Muscle of leg (tissue), 16 donors: Measurements from ENCODE around the gene PLA2G4A. TPM values are rescaled to one million over a fixed set of nuclear protein-coding genes. Genes with fewer than 3 reads are reported as not detected.
A peak's percentile ranks its signal among the peaks of the same experiment; 100 is the strongest.

Source experiments
- DNase-seq: peaks from one replicate; pipeline ENCODE4 v3.0.0; 2013
- H3K27ac ChIP-seq: one replicate; pipeline ENCODE4 v1.5.1; 2013; ENCODE audit warnings: mild to moderate bottlenecking, low read length, control low read depth
- H3K27me3 ChIP-seq: one replicate; pipeline ENCODE4 v1.6.1; 2013; ENCODE audit warnings: low read length; ENCODE audit not compliant: control insufficient read depth, insufficient read depth
- H3K36me3 ChIP-seq: one replicate; pipeline ENCODE4 v1.6.1; 2013; ENCODE audit warnings: low read length; ENCODE audit not compliant: control insufficient read depth, insufficient read depth
- H3K4me1 ChIP-seq: one replicate; pipeline ENCODE4 v1.6.1; 2013; ENCODE audit warnings: low read length; ENCODE audit not compliant: control insufficient read depth, insufficient read depth
- H3K4me3 ChIP-seq: one replicate; pipeline ENCODE4 v1.5.1; 2013; ENCODE audit warnings: low read length, control low read depth
- H3K9me3 ChIP-seq: replicated peaks from 2 replicates; pipeline ENCODE4 v1.6.1; 2013; ENCODE audit warnings: low read depth, low read length; ENCODE audit not compliant: control insufficient read depth
- WGBS: methylation state at CpG from one replicate; pipeline ENCODE4 v1.1.5; 2013; ENCODE audit warnings: missing lambda C conversion rate; ENCODE audit not compliant: insufficient coverage; 5-methylcytosine and 5-hydroxymethylcytosine counted together
- long read RNA-seq, 11 donors: transcript quantifications; one replicate each; lab custom pipeline, GENCODE V29; 2026
- polyA plus RNA-seq, 8 donors: library from polyadenylated mRNA; unstranded; fragments of 120-200 nt; gene quantifications; one replicate each; pipeline versions ENCODE4 v1.2.1 to v1.2.3, GENCODE V29; 2013; ENCODE audit warnings: inconsistent platforms in 1 of 8, low replicate concordance in 1 of 8; ENCODE audit not compliant: insufficient read length in 8 of 8, insufficient read depth in 1 of 8
- total RNA-seq: library from RNA; stranded (reverse); fragments of 120-200 nt; gene quantifications from one replicate; pipeline ENCODE4 v1.2.4, GENCODE V29; 2013

The PLA2G4A gene
- 7.1 TPM for total RNA-seq
- polyA plus RNA-seq: 1 to 10 TPM; 2.8 to 7.8 (median 3.8) TPM
- long read RNA-seq, donor 1: 0 reads
- long read RNA-seq, donor 2: 0 reads
- long read RNA-seq, donor 3: 0 reads
- long read RNA-seq, donor 4: 0 reads
- long read RNA-seq, donor 5, partial matches to known transcripts: 0 of 2 reads
- long read RNA-seq, donor 5, other reads (novel, unspliced or antisense): 0 of 2 reads
- long read RNA-seq, donor 6, partial matches to known transcripts: 0 of 2 reads
- long read RNA-seq, donor 6, other reads (novel, unspliced or antisense): 0 of 2 reads
- long read RNA-seq, donor 7, partial matches to known transcripts: 5 of 5 reads
- long read RNA-seq, donor 7, other reads (novel, unspliced or antisense): 0 of 5 reads
- long read RNA-seq, donor 8: 0 reads
- long read RNA-seq, donor 9: 0 reads
- long read RNA-seq, donor 10: 0 reads
- long read RNA-seq, donor 11: 0 reads

- H3K27me3 ChIP-seq: no peaks in the 10 kb centered on the region
- 0% methylated on average over 7 of the region's 17 CpGs for WGBS
- H3K36me3 ChIP-seq: no peaks in the 10 kb centered on the region
- H3K4me3 ChIP-seq: peak within 1 kb of the TSS; percentile 55
- H3K27ac ChIP-seq: peak within 1 kb of the TSS; percentile 88
- H3K4me1 ChIP-seq: no peaks in the 10 kb centered on the region
- DNase-seq: peak; percentile 95
- no peaks in the 10 kb centered on the region for H3K9me3 ChIP-seq
Measured at GRCh38 chr1:186828611-186829454, at the start of gene PLA2G4A. Gene PLA2G4A (plus strand): TSS chr1:186828949. CDS start chr1:186854355, 25,406 bp downstream.

- H3K4me1 ChIP-seq: no peaks in the 10 kb centered on the region
- no peaks in the 10 kb centered on the region for H3K36me3 ChIP-seq
- no peaks in the 10 kb centered on the region for H3K27me3 ChIP-seq
- no peak overlapping the region for H3K4me3 ChIP-seq
- H3K27ac ChIP-seq: no peak overlapping the region
- DNase-seq: no peak
- no peaks in the 10 kb centered on the region for H3K9me3 ChIP-seq
Measured at GRCh38 chr1:186780076-186780475, 48.7 kb upstream of the PLA2G4A start.

- Histone ChIP-seq H3K27me3 (no peaks in the 10 kb centered on the region), H3K27ac (peak overlapping the region; percentile 31), H3K9me3 (no peaks in the 10 kb centered on the region), H3K4me3 (no peak overlapping the region), H3K36me3 (no peaks in the 10 kb centered on the region), H3K4me1 (no peaks in the 10 kb centered on the region)
- DNase-seq: peak; percentile 93
- 55% methylated on average over 4 of the region's 6 CpGs for WGBS
Measured at GRCh38 chr1:186781730-186782129, 47.0 kb upstream of the PLA2G4A start.

- H3K27ac ChIP-seq: peak overlapping the region; percentile 56
- WGBS: no CpG with 5 or more reads among the region's 4 CpGs
- DNase-seq: no peak
Measured at GRCh38 chr1:186782791-186783190, 46.0 kb upstream of the PLA2G4A start.

GRCh38 chr1:186783193-186783592 is 45.6 kb upstream of the PLA2G4A start:
- Histone ChIP-seq H3K4me1 (no peaks in the 10 kb centered on the region), H3K9me3 (no peaks in the 10 kb centered on the region), H3K4me3 (no peak overlapping the region), H3K27ac (no peak overlapping the region), H3K36me3 (no peaks in the 10 kb centered on the region), H3K27me3 (no peaks in the 10 kb centered on the region)
- DNase-seq: no peak
- WGBS: 80% methylated on average over 2 of the region's 3 CpGs

More at GRCh38 chr1:186782791-186783190, 46.0 kb upstream of the PLA2G4A start:
- no peak overlapping the region for H3K4me3 ChIP-seq
- H3K36me3 ChIP-seq: no peaks in the 10 kb centered on the region
- no peaks in the 10 kb centered on the region for H3K27me3 ChIP-seq
- H3K4me1 ChIP-seq: no peaks in the 10 kb centered on the region
- no peaks in the 10 kb centered on the region for H3K9me3 ChIP-seq

- no peaks in the 10 kb centered on the region for H3K9me3 ChIP-seq
- no peak for DNase-seq
- no peak overlapping the region for H3K4me3 ChIP-seq
- H3K27me3 ChIP-seq: no peaks in the 10 kb centered on the region
- no CpG with 5 or more reads among the region's 2 CpGs for WGBS
- no peak overlapping the region for H3K27ac ChIP-seq
- no peaks in the 10 kb centered on the region for H3K4me1 ChIP-seq
- no peaks in the 10 kb centered on the region for H3K36me3 ChIP-seq
Measured at GRCh38 chr1:186785503-186785902, 43.2 kb upstream of the PLA2G4A start.

GRCh38 chr1:186790101-186790500 is 38.6 kb upstream of the PLA2G4A start:
- no peak overlapping the region for H3K27ac ChIP-seq
- no peaks in the 10 kb centered on the region for H3K36me3 ChIP-seq
- no peaks in the 10 kb centered on the region for H3K4me1 ChIP-seq
- WGBS: no CpG with 5 or more reads among the region's 1 CpG
- H3K4me3 ChIP-seq: no peak overlapping the region
- H3K9me3 ChIP-seq: peaks cover 2% of the 10 kb centered on the region
- no peaks in the 10 kb centered on the region for H3K27me3 ChIP-seq
- DNase-seq: no peak

- Histone ChIP-seq H3K36me3 (no peaks in the 10 kb centered on the region), H3K27me3 (no peaks in the 10 kb centered on the region), H3K4me3 (no peak overlapping the region), H3K4me1 (no peaks in the 10 kb centered on the region), H3K9me3 (peaks cover 4% of the 10 kb centered on the region), H3K27ac (no peak overlapping the region)
- DNase-seq: no peak
- WGBS: 80% methylated on average over 1 of the region's 7 CpGs
Measured at GRCh38 chr1:186792870-186793581, 35.7 kb upstream of the PLA2G4A start.

GRCh38 chr1:186793582-186793927 is 35.2 kb upstream of the PLA2G4A start:
- no peaks in the 10 kb centered on the region for H3K4me1 ChIP-seq
- H3K4me3 ChIP-seq: no peak overlapping the region
- H3K9me3 ChIP-seq: peaks cover 4% of the 10 kb centered on the region
- H3K36me3 ChIP-seq: no peaks in the 10 kb centered on the region
- no peak for DNase-seq
- no CpG with 5 or more reads among the region's 1 CpG for WGBS
- no peak overlapping the region for H3K27ac ChIP-seq
- no peaks in the 10 kb centered on the region for H3K27me3 ChIP-seq
